HCT116 (cell line): ENCODE data around the gene NSD2.

Source experiments
- EGR1 ChIP-seq: IDR thresholded peaks from 2 replicates; pipeline ENCODE4 v1.6.1; 2012; ENCODE audit warnings: low read depth
- EZH2 ChIP-seq: fragments of 200-600 bp; sonication (generic); IDR thresholded peaks from 2 replicates; pipeline ENCODE4 v1.6.1; 2017; ENCODE audit warnings: antibody characterized with exemption, mixed run types
- EZH2phosphoT487 ChIP-seq: fragments of 200-600 bp; IDR thresholded peaks from 2 replicates; pipeline ENCODE4 v1.6.1; 2018; ENCODE audit warnings: antibody characterized with exemption, borderline replicate concordance
- FOSL1 ChIP-seq: IDR thresholded peaks from 2 replicates; pipeline ENCODE4 v1.6.1; 2012; ENCODE audit warnings: low read depth
- MAX ChIP-seq: IDR thresholded peaks from 2 replicates; pipeline ENCODE4 v1.6.1; 2012
- POLR2A ChIP-seq: IDR thresholded peaks from 2 replicates; pipeline ENCODE4 v1.7.0; 2011; ENCODE audit warnings: borderline replicate concordance; ENCODE audit not compliant: insufficient read depth, insufficient read length; ENCODE audit errors: extremely low read depth
- POLR2AphosphoS5 ChIP-seq: IDR thresholded peaks from 2 replicates; pipeline ENCODE4 v1.6.1; 2011; ENCODE audit warnings: mild to moderate bottlenecking, low read depth, low read length, moderate library complexity
- TCF7L2 ChIP-seq: IDR thresholded peaks from 2 replicates; pipeline ENCODE4 v1.7.0; 2011; ENCODE audit warnings: borderline replicate concordance, inconsistent platforms; ENCODE audit not compliant: insufficient read depth, insufficient read length; ENCODE audit errors: extremely low read depth
- YY1 ChIP-seq: IDR thresholded peaks from 2 replicates; pipeline ENCODE4 v1.6.1; 2011; ENCODE audit warnings: low read length, low read depth, moderate library complexity, mild to moderate bottlenecking; ENCODE audit not compliant: insufficient replicate concordance; ENCODE audit errors: extremely low read depth
- ZNF274 ChIP-seq: fragments of 200-500 bp; sonication (Bioruptor generic); IDR thresholded peaks from 2 replicates; pipeline ENCODE4 v1.6.1; 2014; ENCODE audit warnings: mild to moderate bottlenecking, low read depth, low read length, inconsistent platforms
- TF ChIP-seq, protein P1 (sequence below): IDR thresholded peaks from 2 replicates; pipeline ENCODE4 v1.6.1; 2012; ENCODE audit warnings: low read depth
- TF ChIP-seq, protein P2 (sequence below), 3 experiments: fragments of 200-600 bp in 1 of 3; sonication (generic) in 1 of 3; IDR thresholded peaks in 2 of 3; conservative IDR thresholded peaks in 1 of 3; 2 replicates each; pipeline ENCODE4 v1.5.1; 2012 to 2017; ENCODE audit warnings: low read depth in 2 of 3, low read length in 2 of 3, antibody characterized with exemption in 1 of 3, borderline replicate concordance in 1 of 3, control low read depth in 1 of 3, mild to moderate bottlenecking in 1 of 3, mixed read lengths in 1 of 3, mixed run types in 1 of 3, moderate library complexity in 1 of 3; ENCODE audit not compliant: insufficient read depth in 1 of 3

DNA sequence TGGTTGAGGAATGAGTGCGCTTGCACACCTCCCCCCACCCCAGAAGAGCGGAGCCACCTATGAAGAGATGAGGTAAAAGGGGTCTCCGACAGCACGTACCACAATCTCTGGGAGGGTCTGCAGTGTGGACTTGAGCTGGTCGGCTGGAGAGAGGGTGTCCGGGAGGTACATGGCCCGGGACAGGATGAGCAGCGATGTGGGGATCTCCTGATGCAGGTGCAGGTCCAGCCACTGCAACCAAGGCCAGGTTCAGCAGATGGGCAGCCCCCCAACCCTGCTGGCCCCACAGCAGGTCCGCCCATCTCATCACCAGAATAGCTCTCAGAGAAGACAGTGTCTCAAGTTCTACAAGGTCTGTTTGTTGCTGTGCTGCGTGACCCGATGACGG lies 47.7 kb upstream of the NSD2 start:
- TF ChIP-seq POLR2AphosphoS5 (no peak), EZH2 (no peak), TCF7L2 (no peak), YY1 (no peak), EZH2phosphoT487 (no peak), POLR2A (no peak), ZNF274 (no peak), EGR1 (no peak), MAX (no peak), FOSL1 (no peak)
- TF ChIP-seq, protein P1, sequence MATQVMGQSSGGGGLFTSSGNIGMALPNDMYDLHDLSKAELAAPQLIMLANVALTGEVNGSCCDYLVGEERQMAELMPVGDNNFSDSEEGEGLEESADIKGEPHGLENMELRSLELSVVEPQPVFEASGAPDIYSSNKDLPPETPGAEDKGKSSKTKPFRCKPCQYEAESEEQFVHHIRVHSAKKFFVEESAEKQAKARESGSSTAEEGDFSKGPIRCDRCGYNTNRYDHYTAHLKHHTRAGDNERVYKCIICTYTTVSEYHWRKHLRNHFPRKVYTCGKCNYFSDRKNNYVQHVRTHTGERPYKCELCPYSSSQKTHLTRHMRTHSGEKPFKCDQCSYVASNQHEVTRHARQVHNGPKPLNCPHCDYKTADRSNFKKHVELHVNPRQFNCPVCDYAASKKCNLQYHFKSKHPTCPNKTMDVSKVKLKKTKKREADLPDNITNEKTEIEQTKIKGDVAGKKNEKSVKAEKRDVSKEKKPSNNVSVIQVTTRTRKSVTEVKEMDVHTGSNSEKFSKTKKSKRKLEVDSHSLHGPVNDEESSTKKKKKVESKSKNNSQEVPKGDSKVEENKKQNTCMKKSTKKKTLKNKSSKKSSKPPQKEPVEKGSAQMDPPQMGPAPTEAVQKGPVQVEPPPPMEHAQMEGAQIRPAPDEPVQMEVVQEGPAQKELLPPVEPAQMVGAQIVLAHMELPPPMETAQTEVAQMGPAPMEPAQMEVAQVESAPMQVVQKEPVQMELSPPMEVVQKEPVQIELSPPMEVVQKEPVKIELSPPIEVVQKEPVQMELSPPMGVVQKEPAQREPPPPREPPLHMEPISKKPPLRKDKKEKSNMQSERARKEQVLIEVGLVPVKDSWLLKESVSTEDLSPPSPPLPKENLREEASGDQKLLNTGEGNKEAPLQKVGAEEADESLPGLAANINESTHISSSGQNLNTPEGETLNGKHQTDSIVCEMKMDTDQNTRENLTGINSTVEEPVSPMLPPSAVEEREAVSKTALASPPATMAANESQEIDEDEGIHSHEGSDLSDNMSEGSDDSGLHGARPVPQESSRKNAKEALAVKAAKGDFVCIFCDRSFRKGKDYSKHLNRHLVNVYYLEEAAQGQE, result no peak
- TF ChIP-seq, protein P2, sequence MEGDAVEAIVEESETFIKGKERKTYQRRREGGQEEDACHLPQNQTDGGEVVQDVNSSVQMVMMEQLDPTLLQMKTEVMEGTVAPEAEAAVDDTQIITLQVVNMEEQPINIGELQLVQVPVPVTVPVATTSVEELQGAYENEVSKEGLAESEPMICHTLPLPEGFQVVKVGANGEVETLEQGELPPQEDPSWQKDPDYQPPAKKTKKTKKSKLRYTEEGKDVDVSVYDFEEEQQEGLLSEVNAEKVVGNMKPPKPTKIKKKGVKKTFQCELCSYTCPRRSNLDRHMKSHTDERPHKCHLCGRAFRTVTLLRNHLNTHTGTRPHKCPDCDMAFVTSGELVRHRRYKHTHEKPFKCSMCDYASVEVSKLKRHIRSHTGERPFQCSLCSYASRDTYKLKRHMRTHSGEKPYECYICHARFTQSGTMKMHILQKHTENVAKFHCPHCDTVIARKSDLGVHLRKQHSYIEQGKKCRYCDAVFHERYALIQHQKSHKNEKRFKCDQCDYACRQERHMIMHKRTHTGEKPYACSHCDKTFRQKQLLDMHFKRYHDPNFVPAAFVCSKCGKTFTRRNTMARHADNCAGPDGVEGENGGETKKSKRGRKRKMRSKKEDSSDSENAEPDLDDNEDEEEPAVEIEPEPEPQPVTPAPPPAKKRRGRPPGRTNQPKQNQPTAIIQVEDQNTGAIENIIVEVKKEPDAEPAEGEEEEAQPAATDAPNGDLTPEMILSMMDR (IDR thresholded peaks at IDR 0.05 in 2 of 3, conservative IDR thresholded peaks at IDR 0.05 in 1 of 3; ENCODE audit: borderline replicate concordance in 1 of 3, insufficient read depth in 1 of 3, low read depth in 2 of 3, low read length in 2 of 3), result no peak
